ENCODE results near the gene WDR1.

The WDR1 gene

DNA sequence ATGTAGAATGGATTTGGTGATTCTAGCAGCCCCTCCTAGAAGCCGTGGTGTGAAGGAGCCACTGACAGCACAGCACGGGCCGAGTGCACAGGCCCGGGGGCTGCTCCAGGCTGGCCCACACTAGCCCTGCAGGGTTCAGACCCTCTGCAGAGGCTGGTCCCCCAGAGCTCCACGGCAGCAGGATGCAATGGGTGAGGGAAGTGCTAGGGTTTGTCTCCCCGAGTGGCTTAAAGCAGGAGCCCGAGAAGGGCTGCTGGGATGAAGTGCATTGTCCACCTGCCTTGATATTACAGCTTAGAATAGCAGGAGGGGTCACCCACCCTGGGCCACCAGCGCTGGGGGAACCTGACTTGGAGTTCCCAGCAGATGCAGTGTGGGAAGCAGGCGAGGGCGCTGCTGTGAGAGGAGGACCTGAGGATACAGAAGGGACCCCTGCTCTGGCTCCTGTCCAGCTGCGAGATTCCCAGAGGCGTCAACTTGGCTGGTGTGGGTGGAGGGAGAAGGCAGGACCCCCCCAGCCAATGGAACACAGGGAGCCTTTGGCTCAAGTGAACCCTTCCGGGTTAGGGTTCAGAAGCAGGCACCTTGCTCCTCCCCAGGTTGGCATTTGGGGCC, 30.0 kb downstream of the WDR1 start:
- H3K9ac ChIP-seq (ENCODE audit: low read length in 5 of 5) = no peak overlapping the region
- peaks cover 0 to 14% (median 0%) of the 10 kb centered on the region in 5 donors for H3K4me1 ChIP-seq (ENCODE audit: control insufficient read depth in 5 of 5, insufficient read depth in 5 of 5, low read length in 5 of 5)
- H3K27me3 ChIP-seq (ENCODE audit: control insufficient read depth in 5 of 5, insufficient read depth in 4 of 5, low read length in 5 of 5) = no peaks in the 10 kb centered on the region
- no peak overlapping the region for H3K27ac ChIP-seq (ENCODE audit: low read depth, low read length)
- H3K9me3 ChIP-seq (ENCODE audit: control insufficient read depth in 5 of 5, low read length in 5 of 5) = no peaks in the 10 kb centered on the region
- peaks cover 0 to 100% (median 95%) of the 10 kb centered on the region in 5 donors for H3K36me3 ChIP-seq (ENCODE audit: control insufficient read depth in 5 of 5, insufficient read depth in 5 of 5, low read length in 5 of 5)
- no peak overlapping the region for H3K4me3 ChIP-seq (ENCODE audit: low read depth in 1 of 5, low read length in 5 of 5)

DNA sequence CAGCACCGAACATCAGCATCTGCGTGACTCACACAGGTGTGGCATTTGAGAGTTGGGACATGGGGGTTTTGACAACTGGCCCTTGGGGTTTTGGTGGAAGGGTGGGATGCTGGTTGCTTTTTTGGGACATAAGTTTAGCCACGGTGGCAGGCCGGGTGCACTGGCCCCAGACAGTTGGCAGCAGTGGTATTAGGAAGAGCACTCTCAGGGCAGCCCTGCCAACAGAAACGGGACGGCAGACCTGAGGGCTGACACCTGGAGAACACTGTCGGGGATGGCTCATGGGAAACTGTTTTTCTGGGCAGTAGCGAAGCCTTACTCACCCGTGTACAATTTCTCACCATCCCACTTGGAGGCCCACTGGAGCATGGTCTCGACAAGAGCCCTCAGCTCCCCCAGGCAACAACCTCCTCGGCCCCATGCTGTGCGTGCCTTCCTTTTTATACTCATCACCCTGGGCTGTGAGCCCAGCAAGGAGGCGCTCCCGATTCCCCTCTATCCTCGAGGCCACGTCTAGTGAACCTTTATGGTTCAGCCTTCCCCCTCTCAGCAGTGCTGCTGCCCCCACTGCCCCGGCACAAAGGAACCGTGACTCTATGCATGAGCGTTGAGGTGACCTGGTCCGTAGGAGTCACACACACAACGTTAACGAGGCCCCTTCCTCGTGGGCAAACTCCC, 30.6 kb downstream of the WDR1 start:
- no peak overlapping the region for H3K27ac ChIP-seq (ENCODE audit: low read depth, low read length)
- no peak overlapping the region for H3K9ac ChIP-seq (ENCODE audit: low read length in 5 of 5)

DNA sequence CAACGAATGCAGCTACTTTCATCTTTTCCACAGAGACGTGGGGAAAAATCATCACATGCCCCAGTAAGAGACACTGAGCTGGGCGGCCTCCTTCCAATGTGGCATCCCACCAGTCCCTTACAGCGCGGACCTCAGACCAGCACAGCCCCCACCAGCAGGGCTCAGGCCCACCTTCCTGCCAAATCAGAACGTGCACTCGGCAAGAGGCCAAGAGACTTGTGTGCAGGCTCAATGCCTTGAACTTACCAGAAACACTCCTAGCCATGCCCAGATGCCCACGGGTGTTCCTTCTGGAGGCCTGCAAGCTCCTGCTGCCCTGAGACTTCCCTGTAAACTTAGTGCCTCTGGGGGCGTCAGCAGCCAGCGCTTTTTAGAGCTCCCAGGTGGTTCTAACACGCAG, 31.2 kb downstream of the WDR1 start:
- H3K4me1 ChIP-seq (ENCODE audit: control insufficient read depth in 5 of 5, insufficient read depth in 5 of 5, low read length in 5 of 5) = peaks cover 0 to 20% (median 6%) of the 10 kb centered on the region in 5 donors
- no peaks in the 10 kb centered on the region for H3K27me3 ChIP-seq (ENCODE audit: control insufficient read depth in 5 of 5, insufficient read depth in 4 of 5, low read length in 5 of 5)
- H3K9ac ChIP-seq (ENCODE audit: low read length in 5 of 5) = no peak overlapping the region
- H3K36me3 ChIP-seq (ENCODE audit: control insufficient read depth in 5 of 5, insufficient read depth in 5 of 5, low read length in 5 of 5) = peaks cover 0 to 98% (median 93%) of the 10 kb centered on the region in 5 donors
- no peak overlapping the region for H3K27ac ChIP-seq (ENCODE audit: low read depth, low read length)
- H3K4me3 ChIP-seq (ENCODE audit: low read depth in 1 of 5, low read length in 5 of 5) = no peak overlapping the region
- no peaks in the 10 kb centered on the region for H3K9me3 ChIP-seq (ENCODE audit: control insufficient read depth in 5 of 5, low read length in 5 of 5)

More for the DNA sequence above, 30.6 kb downstream of the WDR1 start:
- Histone ChIP-seq H3K36me3 (ENCODE audit: control insufficient read depth in 5 of 5, insufficient read depth in 5 of 5, low read length in 5 of 5) (peaks cover 0 to 98% (median 93%) of the 10 kb centered on the region in 5 donors), H3K4me1 (ENCODE audit: control insufficient read depth in 5 of 5, insufficient read depth in 5 of 5, low read length in 5 of 5) (peaks cover 0 to 14% (median under 1%) of the 10 kb centered on the region in 5 donors), H3K4me3 (ENCODE audit: low read depth in 1 of 5, low read length in 5 of 5) (no peak overlapping the region), H3K9me3 (ENCODE audit: control insufficient read depth in 5 of 5, low read length in 5 of 5) (no peaks in the 10 kb centered on the region), H3K27me3 (ENCODE audit: control insufficient read depth in 5 of 5, insufficient read depth in 4 of 5, low read length in 5 of 5) (no peaks in the 10 kb centered on the region)

DNA sequence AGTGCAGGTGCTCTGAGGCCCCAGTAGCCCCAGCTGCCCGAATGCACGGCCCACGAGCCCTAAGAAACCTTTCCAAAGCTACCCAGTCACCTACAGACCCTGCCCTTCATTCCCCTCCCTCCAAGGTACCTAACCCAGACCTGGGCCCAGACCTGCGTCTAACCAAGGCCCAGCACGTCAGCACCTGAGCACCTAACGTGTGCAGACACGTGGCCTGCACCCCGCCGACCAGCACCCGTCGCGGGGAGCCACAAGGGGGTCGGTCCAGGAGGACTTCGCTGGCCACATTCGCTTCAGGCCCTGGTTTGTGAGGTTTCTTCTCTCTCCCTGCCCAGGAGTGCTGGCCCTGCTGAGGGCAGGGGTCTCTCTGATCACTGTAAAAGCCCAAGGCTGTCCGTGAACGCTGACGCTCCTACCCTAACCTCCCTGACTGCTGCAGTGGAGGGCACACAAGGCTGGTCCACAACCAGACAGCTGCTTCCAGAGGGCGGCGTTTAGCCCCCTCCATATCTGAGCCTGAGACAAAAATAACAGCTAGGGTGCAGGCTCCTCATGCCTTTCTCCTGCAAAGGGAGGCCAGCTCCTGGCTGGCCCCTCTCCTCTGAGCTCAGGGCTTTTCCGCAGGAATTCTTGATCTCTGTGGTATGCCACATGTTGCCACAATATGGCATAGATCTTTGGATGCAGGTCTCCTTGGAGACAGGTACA, 31.8 kb downstream of the WDR1 start:
- peaks cover 0 to 98% (median 94%) of the 10 kb centered on the region in 5 donors for H3K36me3 ChIP-seq (ENCODE audit: control insufficient read depth in 5 of 5, insufficient read depth in 5 of 5, low read length in 5 of 5)
- peaks cover 0 to 23% (median 10%) of the 10 kb centered on the region in 5 donors for H3K4me1 ChIP-seq (ENCODE audit: control insufficient read depth in 5 of 5, insufficient read depth in 5 of 5, low read length in 5 of 5)

DNA sequence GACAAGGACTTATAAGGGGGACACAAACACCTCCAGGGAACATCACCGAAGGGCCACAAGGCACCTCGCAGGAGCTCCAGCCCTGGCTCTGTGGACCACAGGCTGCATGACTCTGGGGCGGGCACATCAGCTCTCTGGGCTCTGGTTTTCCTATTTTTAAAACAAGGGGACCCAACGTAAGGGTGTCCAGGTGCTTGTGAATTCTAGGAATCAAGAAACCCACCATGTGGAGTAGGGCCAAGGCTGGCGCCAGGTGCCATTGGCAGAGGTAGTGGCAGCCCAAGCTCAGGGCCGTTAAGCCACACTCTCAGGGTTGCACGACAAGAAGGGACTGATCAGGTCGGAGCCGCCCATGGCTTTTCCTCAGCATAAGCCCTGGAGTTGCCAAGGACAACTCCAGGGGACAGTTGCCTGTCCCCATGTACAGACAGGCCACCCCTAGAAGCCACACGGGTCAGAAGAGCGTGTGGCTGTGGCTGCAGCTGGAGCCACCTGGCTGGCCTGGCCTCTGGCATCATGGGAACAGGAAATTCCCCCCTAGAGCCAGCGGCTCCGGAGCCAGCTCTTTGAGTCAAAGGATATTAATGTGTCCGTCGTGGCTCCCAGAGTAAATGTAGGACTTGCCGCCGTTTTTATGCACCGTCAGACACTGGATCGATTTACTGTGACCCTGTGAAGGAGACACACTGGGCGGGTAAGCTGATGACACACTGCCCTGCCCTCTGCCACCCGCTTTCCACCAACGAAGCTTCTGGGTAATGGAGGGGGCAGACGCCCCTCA, 32.5 kb downstream of the WDR1 start:
- Histone ChIP-seq H3K9me3 (ENCODE audit: control insufficient read depth in 5 of 5, low read length in 5 of 5) (no peaks in the 10 kb centered on the region), H3K36me3 (ENCODE audit: control insufficient read depth in 5 of 5, insufficient read depth in 5 of 5, low read length in 5 of 5) (peaks cover 0 to 98% (median 97%) of the 10 kb centered on the region in 5 donors), H3K9ac (ENCODE audit: low read length in 5 of 5) (no peak overlapping the region), H3K4me3 (ENCODE audit: low read depth in 1 of 5, low read length in 5 of 5) (no peak overlapping the region), H3K27ac (ENCODE audit: low read depth, low read length) (no peak overlapping the region), H3K27me3 (ENCODE audit: control insufficient read depth in 5 of 5, insufficient read depth in 4 of 5, low read length in 5 of 5) (no peaks in the 10 kb centered on the region), H3K4me1 (ENCODE audit: control insufficient read depth in 5 of 5, insufficient read depth in 5 of 5, low read length in 5 of 5) (peaks cover 0 to 22% (median 10%) of the 10 kb centered on the region in 5 donors)

More for the DNA sequence above, 31.8 kb downstream of the WDR1 start:
- H3K27ac ChIP-seq (ENCODE audit: low read depth, low read length) = no peak overlapping the region
- H3K4me3 ChIP-seq (ENCODE audit: low read depth in 1 of 5, low read length in 5 of 5) = no peak overlapping the region
- H3K9ac ChIP-seq (ENCODE audit: low read length in 5 of 5) = no peak overlapping the region
- no peaks in the 10 kb centered on the region for H3K9me3 ChIP-seq (ENCODE audit: control insufficient read depth in 5 of 5, low read length in 5 of 5)
- H3K27me3 ChIP-seq (ENCODE audit: control insufficient read depth in 5 of 5, insufficient read depth in 4 of 5, low read length in 5 of 5) = no peaks in the 10 kb centered on the region

DNA sequence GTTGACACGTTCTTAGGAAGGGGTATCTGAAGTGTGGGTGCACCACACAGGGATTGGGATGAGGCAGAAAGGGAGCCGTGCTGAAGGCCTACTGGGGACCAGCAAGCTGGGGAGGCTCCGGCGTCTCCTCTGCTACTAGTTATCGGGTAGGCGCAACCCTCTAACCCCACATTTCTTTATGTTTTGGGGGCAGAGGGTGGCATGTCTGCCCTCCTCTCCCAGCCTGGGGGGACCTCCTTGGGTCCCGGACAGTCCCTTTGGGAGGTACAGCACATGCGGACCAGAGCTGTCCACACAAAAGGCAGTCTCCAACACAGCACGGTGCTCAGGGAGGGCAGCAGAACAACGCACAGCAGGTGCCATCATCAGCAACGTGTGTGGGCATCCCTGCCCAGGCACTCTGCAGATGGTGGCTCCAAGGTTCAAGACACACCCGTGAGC, 33.2 kb downstream of the WDR1 start:
- Histone ChIP-seq H3K4me1 (ENCODE audit: control insufficient read depth in 5 of 5, insufficient read depth in 5 of 5, low read length in 5 of 5) (peaks cover 0 to 22% (median 11%) of the 10 kb centered on the region in 5 donors), H3K27me3 (ENCODE audit: control insufficient read depth in 5 of 5, insufficient read depth in 4 of 5, low read length in 5 of 5) (no peaks in the 10 kb centered on the region), H3K36me3 (ENCODE audit: control insufficient read depth in 5 of 5, insufficient read depth in 5 of 5, low read length in 5 of 5) (peaks cover 0 to 99% (median 98%) of the 10 kb centered on the region in 5 donors), H3K9ac (ENCODE audit: low read length in 5 of 5) (no peak overlapping the region), H3K4me3 (ENCODE audit: low read depth in 1 of 5, low read length in 5 of 5) (no peak overlapping the region), H3K27ac (ENCODE audit: low read depth, low read length) (no peak overlapping the region), H3K9me3 (ENCODE audit: control insufficient read depth in 5 of 5, low read length in 5 of 5) (no peaks in the 10 kb centered on the region)

DNA sequence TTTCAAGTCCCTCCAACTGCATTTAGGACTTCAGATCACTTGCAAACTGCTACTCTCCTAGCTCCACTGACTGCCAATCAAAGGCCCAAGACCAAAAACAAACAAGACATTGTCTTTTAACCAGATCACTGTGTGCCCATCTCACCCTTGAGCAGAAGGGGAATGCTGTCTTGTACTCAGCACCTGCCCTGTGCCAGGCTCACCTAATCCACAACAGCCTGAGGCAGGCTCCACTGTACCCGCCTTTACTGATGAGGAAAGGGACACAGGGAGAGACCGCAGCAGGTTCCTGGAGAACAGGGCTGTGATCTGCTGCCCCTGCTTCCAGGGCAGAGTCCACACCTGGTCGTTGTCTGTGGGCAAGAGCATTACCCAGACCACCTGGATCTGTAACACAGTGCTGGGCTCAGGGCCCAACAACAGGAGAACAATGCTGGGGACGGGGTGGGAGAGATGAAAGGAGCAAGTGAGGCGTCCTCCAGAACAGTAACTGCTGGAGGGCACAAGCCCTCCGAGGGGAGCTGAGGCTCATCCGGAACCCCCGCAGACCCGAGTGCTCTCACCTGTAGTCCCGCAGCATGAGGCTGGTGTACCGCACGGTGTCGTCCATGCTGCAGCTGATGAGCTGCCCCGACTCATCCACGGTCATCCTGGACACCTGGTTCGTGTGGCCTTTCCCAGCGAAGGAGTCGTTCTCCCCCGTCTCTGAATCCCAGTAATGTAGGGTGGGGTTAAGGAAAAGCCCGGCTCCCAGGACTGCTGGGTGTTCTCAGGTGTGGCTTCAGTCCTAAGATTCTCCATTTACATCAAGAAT, 33.9 kb downstream of the WDR1 start:
- H3K9ac ChIP-seq (ENCODE audit: low read length in 5 of 5) = no peak overlapping the region
- H3K4me1 ChIP-seq (ENCODE audit: control insufficient read depth in 5 of 5, insufficient read depth in 5 of 5, low read length in 5 of 5) = peaks cover 0 to 28% (median 16%) of the 10 kb centered on the region in 5 donors
- H3K27me3 ChIP-seq (ENCODE audit: control insufficient read depth in 5 of 5, insufficient read depth in 4 of 5, low read length in 5 of 5) = no peaks in the 10 kb centered on the region
- peaks cover 0 to 99% (median 98%) of the 10 kb centered on the region in 5 donors for H3K36me3 ChIP-seq (ENCODE audit: control insufficient read depth in 5 of 5, insufficient read depth in 5 of 5, low read length in 5 of 5)
- no peak overlapping the region for H3K4me3 ChIP-seq (ENCODE audit: low read depth in 1 of 5, low read length in 5 of 5)
- H3K9me3 ChIP-seq (ENCODE audit: control insufficient read depth in 5 of 5, low read length in 5 of 5) = no peaks in the 10 kb centered on the region
- H3K27ac ChIP-seq (ENCODE audit: low read depth, low read length) = no peak overlapping the region

DNA sequence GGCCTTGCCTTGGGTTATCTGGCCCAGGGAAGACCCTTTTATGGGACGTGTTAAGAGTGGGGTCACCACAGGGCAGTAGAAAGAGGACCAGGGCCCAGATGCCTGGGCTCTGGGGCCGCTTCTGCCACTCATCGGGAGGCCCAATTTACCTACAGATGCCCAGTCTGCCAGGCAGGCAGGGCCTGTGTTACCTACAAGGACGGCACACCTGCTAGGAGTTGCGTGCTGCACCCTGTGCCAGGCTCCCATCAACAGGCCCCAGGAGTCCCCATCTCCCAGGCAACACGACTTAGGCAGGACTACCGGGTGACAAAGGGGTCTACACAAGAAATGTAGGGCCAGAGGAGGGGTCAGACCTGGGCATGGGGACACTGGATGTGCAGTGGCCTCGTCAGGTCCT, 34.6 kb downstream of the WDR1 start:
- Histone ChIP-seq H3K27ac (ENCODE audit: low read depth, low read length) (no peak overlapping the region), H3K27me3 (ENCODE audit: control insufficient read depth in 5 of 5, insufficient read depth in 4 of 5, low read length in 5 of 5) (no peaks in the 10 kb centered on the region), H3K4me1 (ENCODE audit: control insufficient read depth in 5 of 5, insufficient read depth in 5 of 5, low read length in 5 of 5) (peaks cover 0 to 28% (median 16%) of the 10 kb centered on the region in 5 donors), H3K9me3 (ENCODE audit: control insufficient read depth in 5 of 5, low read length in 5 of 5) (no peaks in the 10 kb centered on the region), H3K9ac (ENCODE audit: low read length in 5 of 5) (no peak overlapping the region), H3K4me3 (ENCODE audit: low read depth in 1 of 5, low read length in 5 of 5) (no peak overlapping the region), H3K36me3 (ENCODE audit: control insufficient read depth in 5 of 5, insufficient read depth in 5 of 5, low read length in 5 of 5) (peaks cover 0 to 99% (median 98%) of the 10 kb centered on the region in 5 donors)

DNA sequence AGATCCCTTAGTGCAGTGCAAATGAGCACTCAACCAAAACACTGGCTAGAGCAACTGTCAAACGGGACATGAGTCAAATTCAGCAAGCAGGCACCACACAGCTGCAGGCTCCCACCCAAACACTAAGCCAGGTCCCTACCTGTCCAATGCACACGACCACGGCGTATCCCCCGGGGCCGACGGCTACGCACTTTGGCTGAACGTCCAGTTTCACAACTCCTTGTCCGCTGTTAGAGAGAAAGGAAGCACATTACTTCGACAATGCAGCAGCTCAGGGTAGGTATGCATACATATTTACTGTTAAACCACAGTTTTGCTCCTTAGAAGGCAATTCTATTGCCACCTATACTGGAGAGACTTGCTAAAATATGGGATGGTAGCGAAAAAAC, 35.4 kb downstream of the WDR1 start:
- Histone ChIP-seq H3K9ac (ENCODE audit: low read length in 5 of 5) (no peak overlapping the region), H3K27me3 (ENCODE audit: control insufficient read depth in 5 of 5, insufficient read depth in 4 of 5, low read length in 5 of 5) (no peaks in the 10 kb centered on the region), H3K27ac (ENCODE audit: low read depth, low read length) (no peak overlapping the region), H3K36me3 (ENCODE audit: control insufficient read depth in 5 of 5, insufficient read depth in 5 of 5, low read length in 5 of 5) (peaks cover 0 to 99% (median 98%) of the 10 kb centered on the region in 5 donors), H3K9me3 (ENCODE audit: control insufficient read depth in 5 of 5, low read length in 5 of 5) (no peaks in the 10 kb centered on the region), H3K4me3 (ENCODE audit: low read depth in 1 of 5, low read length in 5 of 5) (no peak overlapping the region), H3K4me1 (ENCODE audit: control insufficient read depth in 5 of 5, insufficient read depth in 5 of 5, low read length in 5 of 5) (peaks cover 0 to 28% (median 16%) of the 10 kb centered on the region in 5 donors)

All from subcutaneous abdominal adipose tissue (tissue), 5 donors.